ENCODE results near the gene FNDC3B.

DNA sequence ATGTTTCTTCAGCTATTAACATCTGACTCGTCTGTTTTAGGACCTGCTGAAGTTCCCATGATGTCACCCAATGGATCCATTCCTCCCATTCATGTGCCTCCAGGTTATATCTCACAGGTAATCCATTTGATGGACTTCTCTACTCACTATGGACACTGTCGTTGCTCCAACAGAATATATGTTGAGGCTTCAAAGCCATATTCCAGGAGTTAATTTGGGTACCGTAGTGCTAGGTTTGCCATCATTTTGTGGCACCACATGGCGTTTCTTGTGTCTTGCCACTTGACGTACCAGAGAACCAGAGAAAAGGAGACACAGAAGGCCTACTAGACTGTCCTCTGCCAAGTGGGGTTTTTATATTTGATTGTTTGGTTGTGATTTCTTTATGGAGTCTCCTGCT is 187.5 kb downstream of the FNDC3B start:
- TF ChIP-seq, protein P1, sequence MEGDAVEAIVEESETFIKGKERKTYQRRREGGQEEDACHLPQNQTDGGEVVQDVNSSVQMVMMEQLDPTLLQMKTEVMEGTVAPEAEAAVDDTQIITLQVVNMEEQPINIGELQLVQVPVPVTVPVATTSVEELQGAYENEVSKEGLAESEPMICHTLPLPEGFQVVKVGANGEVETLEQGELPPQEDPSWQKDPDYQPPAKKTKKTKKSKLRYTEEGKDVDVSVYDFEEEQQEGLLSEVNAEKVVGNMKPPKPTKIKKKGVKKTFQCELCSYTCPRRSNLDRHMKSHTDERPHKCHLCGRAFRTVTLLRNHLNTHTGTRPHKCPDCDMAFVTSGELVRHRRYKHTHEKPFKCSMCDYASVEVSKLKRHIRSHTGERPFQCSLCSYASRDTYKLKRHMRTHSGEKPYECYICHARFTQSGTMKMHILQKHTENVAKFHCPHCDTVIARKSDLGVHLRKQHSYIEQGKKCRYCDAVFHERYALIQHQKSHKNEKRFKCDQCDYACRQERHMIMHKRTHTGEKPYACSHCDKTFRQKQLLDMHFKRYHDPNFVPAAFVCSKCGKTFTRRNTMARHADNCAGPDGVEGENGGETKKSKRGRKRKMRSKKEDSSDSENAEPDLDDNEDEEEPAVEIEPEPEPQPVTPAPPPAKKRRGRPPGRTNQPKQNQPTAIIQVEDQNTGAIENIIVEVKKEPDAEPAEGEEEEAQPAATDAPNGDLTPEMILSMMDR (IDR thresholded peaks at IDR 0.05), result no peak
- TF ChIP-seq SMC3 (IDR thresholded peaks at IDR 0.05) (no peak), POLR2A (IDR thresholded peaks at IDR 0.05; ENCODE audit: low read length) (no peak), SREBF2 (IDR thresholded peaks at IDR 0.05) (no peak)

Data from A549 (cell line).